ENCODE results near the gene PHTF2.
"Not testable (repeated sequence)": the region's sequence is repeated elsewhere in the genome, so short reads cannot be mapped to it uniquely, and the experiment has no call there.

PHTF2 gene

DNA sequence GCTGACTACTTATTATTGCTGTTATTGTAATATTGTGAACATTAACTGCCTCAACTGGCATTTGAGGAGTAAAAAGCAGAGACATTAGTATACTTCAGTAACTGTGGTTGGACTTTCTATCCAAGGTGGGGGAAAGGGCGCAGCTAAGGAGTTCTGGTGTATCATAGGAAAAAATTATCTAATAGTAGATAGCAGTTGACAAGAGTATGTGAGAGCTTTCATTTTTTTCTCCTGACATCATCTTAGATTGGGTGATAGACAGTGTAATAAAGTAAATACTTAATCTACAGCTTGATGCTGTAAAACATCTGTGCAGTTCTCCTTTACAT is 68.9 kb downstream of the PHTF2 start:
- peaks cover 6% of the 10 kb centered on the region for H3K9me3 Mint-ChIP-seq
- H3K27me3 Mint-ChIP-seq, result no peaks in the 10 kb centered on the region
- H3K27ac Mint-ChIP-seq, result no peak overlapping the region

GRCh38 chr7:77872256-77872655 is 73.7 kb downstream of the PHTF2 start:
- H3K4me3 Mint-ChIP-seq, H3K27me3 Mint-ChIP-seq, ATAC-seq, H3K9me3 Mint-ChIP-seq: not testable (repeated sequence)
- Mint-ChIP-seq H3K27ac (peak overlapping the region; percentile 6), H3K4me1 (peaks cover 50% of the 10 kb centered on the region), H3K36me3 (peaks cover 26% of the 10 kb centered on the region)

More for the DNA sequence above, 68.9 kb downstream of the PHTF2 start:
- ATAC-seq, result no peak
- Mint-ChIP-seq H3K4me3 (no peak overlapping the region), H3K4me1 (peaks cover 61% of the 10 kb centered on the region), H3K36me3 (peaks cover 23% of the 10 kb centered on the region)

DNA sequence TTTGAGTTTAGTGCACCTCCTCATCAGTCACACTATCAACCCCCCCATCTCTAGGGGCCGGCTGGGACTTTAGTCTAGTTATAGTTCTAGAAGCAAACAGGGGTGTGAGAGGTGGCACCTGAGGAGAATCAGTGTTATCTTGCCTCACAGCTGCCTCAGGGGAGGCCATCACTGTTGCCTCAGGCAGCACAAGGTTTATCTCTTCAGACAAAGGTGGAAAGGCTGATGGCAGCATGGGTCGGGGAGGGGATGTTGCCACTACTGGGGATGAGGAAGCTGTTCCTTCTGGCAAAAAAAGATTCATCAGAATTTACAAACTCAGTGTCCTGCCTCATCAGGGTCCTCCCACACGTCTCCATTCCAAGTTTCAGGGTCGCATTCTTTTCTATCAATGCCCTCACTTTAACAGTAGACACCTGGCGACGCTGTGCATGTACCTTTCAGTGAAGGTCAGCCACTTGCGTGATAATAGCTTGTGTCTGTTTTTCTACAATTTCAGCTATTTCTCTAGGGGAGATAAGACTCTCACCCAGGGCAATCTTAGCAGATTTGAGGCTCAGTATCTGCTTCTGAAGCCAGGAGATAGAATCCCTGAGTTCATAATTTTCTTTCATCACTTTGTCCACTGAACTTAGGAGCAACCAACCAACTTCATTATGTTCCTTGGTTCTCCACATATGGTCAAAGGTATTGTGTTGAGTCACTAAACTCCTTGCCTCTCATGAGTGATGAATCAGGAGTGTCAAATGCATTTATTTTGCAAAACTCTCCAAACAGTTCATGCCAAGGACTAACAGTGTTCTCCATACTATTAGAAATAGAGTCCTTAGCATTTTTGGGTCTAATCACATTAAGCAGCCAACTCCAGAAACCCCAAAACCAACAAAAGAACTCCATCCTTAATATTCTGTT is 75.1 kb downstream of the PHTF2 start:
- not testable (repeated sequence) for ATAC-seq, H3K27ac Mint-ChIP-seq, H3K27me3 Mint-ChIP-seq, H3K9me3 Mint-ChIP-seq, H3K4me3 Mint-ChIP-seq
- H3K4me1 Mint-ChIP-seq, result peaks cover 55% of the 10 kb centered on the region
- peaks cover 34% of the 10 kb centered on the region for H3K36me3 Mint-ChIP-seq

DNA sequence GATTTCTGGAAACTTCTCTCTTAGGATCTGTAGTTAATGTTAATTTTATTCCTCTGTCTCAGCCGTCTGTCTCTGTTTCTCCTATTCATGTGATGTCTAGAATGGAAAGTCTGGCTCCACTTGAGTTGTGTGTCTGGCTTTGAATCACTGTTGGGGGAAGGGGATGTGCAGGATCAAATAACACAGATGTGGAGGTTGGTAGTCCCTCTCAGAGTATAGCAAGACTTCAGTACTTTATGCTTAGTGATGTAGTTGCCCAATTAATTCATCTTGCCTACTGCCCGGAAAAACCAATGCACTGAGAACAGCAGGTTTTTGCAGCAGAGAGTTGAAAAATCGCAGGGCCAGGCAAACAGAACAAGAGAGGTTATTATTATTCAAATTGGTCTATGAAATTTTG is 79.2 kb downstream of the PHTF2 start:
- H3K9me3 Mint-ChIP-seq, result no peaks in the 10 kb centered on the region
- H3K4me3 Mint-ChIP-seq, result no peak overlapping the region
- H3K36me3 Mint-ChIP-seq, result peaks cover 37% of the 10 kb centered on the region
- H3K4me1 Mint-ChIP-seq, result peaks cover 63% of the 10 kb centered on the region
- no peak overlapping the region for H3K27ac Mint-ChIP-seq
- ATAC-seq, result no peak
- H3K27me3 Mint-ChIP-seq, result no peaks in the 10 kb centered on the region

- peaks cover 37% of the 10 kb centered on the region for H3K36me3 Mint-ChIP-seq
- peaks cover 60% of the 10 kb centered on the region for H3K4me1 Mint-ChIP-seq
- no peak for ATAC-seq
- H3K4me3 Mint-ChIP-seq, result no peak overlapping the region
- H3K9me3 Mint-ChIP-seq, result no peaks in the 10 kb centered on the region
- no peaks in the 10 kb centered on the region for H3K27me3 Mint-ChIP-seq
- no peak overlapping the region for H3K27ac Mint-ChIP-seq
Measured at GRCh38 chr7:77878500-77878899, 79.9 kb downstream of the PHTF2 start.

DNA sequence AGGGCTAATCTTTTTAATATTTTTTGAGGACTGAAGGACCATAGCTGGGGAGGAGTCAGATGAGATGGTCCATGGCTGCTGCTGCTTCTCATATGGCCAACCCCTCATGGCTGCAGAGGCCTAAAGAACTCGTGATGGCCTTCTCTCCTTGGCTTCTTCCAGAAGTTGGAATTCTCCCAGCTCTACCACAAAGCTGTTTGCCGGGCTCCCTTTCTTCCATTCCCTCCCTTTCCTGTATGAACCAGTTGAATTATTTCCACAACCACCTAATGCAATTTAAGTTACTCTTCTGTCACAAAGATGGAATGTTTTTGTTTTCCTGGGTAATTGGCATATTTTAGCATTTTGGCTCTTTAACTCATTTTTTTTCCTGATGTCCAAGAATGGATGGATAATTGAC is 80.7 kb downstream of the PHTF2 start:
- no peak for ATAC-seq
- no peak overlapping the region for H3K4me3 Mint-ChIP-seq
- H3K9me3 Mint-ChIP-seq, result no peaks in the 10 kb centered on the region
- H3K36me3 Mint-ChIP-seq, result peaks cover 37% of the 10 kb centered on the region
- no peaks in the 10 kb centered on the region for H3K27me3 Mint-ChIP-seq
- H3K4me1 Mint-ChIP-seq, result peaks cover 62% of the 10 kb centered on the region
- no peak overlapping the region for H3K27ac Mint-ChIP-seq

GRCh38 chr7:77881871-77882270 is 83.3 kb downstream of the PHTF2 start:
- Mint-ChIP-seq H3K27ac (no peak overlapping the region), H3K9me3 (no peaks in the 10 kb centered on the region), H3K4me3 (no peak overlapping the region), H3K36me3 (peaks cover 42% of the 10 kb centered on the region), H3K27me3 (no peaks in the 10 kb centered on the region), H3K4me1 (peaks cover 64% of the 10 kb centered on the region)
- no peak for ATAC-seq

DNA sequence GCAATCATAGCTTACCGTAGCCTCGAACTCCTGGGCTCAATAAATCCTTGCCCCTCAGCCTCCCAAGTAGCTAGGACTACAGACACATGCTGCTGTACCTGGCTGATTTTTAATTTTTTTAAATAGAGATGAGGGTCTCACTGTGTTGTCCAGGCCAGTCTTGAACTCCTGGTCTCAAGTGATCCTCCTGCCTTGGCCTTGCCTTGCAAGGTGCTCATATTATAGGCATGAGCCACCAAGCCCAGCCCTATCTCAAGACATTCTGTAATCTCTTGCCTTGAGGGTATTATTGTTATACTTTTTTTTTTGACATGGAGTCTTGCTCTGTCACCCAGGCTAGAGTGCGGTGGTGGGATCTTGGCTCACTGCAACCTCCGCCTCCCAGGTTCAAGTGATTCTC is 86.6 kb downstream of the PHTF2 start:
- Mint-ChIP-seq H3K9me3 (no peaks in the 10 kb centered on the region), H3K4me1 (peaks cover 77% of the 10 kb centered on the region), H3K27ac (peak overlapping the region; percentile 63), H3K4me3 (no peak overlapping the region), H3K36me3 (peaks cover 51% of the 10 kb centered on the region), H3K27me3 (no peaks in the 10 kb centered on the region)
- no peak for ATAC-seq

GRCh38 chr7:77887567-77887966 is 89.0 kb downstream of the PHTF2 start:
- H3K4me3 Mint-ChIP-seq, result no peak overlapping the region
- H3K9me3 Mint-ChIP-seq, result no peaks in the 10 kb centered on the region
- H3K27me3 Mint-ChIP-seq, result no peaks in the 10 kb centered on the region
- H3K36me3 Mint-ChIP-seq, result peaks cover 34% of the 10 kb centered on the region
- peak overlapping the region; percentile 63 for H3K27ac Mint-ChIP-seq
- peaks cover 67% of the 10 kb centered on the region for H3K4me1 Mint-ChIP-seq
- ATAC-seq, result peak; percentile 50

DNA sequence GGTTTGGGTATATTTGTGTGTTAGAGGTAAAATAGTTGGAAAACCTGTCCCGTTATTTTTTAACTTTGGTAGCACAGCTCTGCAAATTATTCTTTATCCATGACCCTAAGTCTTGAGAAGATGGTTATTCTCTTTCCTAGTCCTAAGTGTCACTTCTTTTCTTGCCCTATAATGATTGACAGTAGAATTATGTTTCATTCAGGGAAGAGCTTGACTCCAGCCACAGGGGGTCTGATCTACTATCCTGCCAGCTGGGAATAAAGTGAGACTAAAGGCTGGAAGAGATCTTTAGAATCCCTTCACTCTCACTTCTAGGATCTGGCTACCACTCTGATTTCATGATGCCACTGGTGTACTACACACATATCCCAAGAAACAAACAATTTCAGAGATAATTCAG is 90.4 kb downstream of the PHTF2 start:
- Mint-ChIP-seq H3K4me3 (no peak overlapping the region), H3K27me3 (no peaks in the 10 kb centered on the region), H3K27ac (peak overlapping the region; percentile 69), H3K9me3 (no peaks in the 10 kb centered on the region), H3K4me1 (peaks cover 57% of the 10 kb centered on the region), H3K36me3 (peaks cover 32% of the 10 kb centered on the region)
- no peak for ATAC-seq

DNA sequence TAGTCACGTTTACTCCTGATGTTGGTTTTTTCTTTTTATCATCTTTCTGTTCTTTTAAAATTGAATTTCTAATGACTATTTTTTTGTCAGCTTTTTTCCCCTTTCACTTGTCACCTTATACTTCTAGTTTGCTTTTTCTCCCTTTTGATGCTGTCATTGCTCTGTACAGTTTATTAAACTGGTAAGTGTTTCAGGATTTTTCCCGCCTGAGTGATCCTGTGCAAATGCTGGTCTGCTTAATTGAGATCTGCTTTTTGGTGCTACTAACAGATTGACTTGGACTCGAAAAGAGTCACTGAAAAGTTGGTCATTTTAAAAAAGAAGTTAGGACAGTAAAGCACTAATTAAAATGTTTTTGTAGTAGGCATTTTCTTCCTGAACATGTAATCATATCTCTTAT is 95.2 kb downstream of the PHTF2 start:
- Mint-ChIP-seq H3K27me3 (no peaks in the 10 kb centered on the region), H3K36me3 (peaks cover 11% of the 10 kb centered on the region), H3K27ac (no peak overlapping the region), H3K4me3 (no peak overlapping the region), H3K4me1 (peaks cover 22% of the 10 kb centered on the region), H3K9me3 (no peaks in the 10 kb centered on the region)
- ATAC-seq, result no peak

DNA sequence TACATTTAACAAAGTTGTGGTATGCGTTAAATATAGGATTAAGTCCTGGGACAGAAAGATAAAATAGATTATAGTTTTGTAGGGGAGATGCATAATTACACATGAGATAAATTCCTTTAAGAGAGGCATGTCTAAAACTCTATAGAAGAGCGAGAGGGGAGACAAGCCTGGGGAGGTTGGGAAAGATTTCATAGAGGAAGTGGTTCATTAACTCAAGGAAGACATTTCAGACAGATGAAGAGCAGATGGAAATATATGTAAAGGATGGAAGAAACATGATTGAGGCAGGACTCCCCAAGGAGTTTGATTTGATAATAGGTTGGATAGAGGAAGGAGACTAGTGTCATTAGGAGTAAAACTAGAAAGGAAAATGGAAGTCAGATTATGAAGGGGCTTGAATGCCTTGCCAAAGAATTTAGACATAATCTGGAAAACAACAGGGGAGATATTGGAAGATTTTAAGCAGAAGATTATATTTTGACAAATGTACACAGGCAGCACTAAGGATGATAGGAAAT is 96.1 kb downstream of the PHTF2 start:
- no peak overlapping the region for H3K27ac Mint-ChIP-seq
- no peak for ATAC-seq
- no peak overlapping the region for H3K4me3 Mint-ChIP-seq
- H3K4me1 Mint-ChIP-seq, result peaks cover 18% of the 10 kb centered on the region
- peaks cover 5% of the 10 kb centered on the region for H3K36me3 Mint-ChIP-seq
- H3K9me3 Mint-ChIP-seq, result no peaks in the 10 kb centered on the region
- H3K27me3 Mint-ChIP-seq, result no peaks in the 10 kb centered on the region

- Mint-ChIP-seq H3K27me3 (no peaks in the 10 kb centered on the region), H3K27ac (no peak overlapping the region), H3K4me1 (peaks cover 19% of the 10 kb centered on the region), H3K36me3 (no peaks in the 10 kb centered on the region), H3K4me3 (no peak overlapping the region), H3K9me3 (no peaks in the 10 kb centered on the region)
- ATAC-seq, result no peak
Measured at GRCh38 chr7:77895905-77896304, 97.3 kb downstream of the PHTF2 start.

- H3K36me3 Mint-ChIP-seq, result no peaks in the 10 kb centered on the region
- H3K27ac Mint-ChIP-seq, result no peak overlapping the region
- ATAC-seq, result no peak
- no peak overlapping the region for H3K4me3 Mint-ChIP-seq
- no peaks in the 10 kb centered on the region for H3K27me3 Mint-ChIP-seq
- no peaks in the 10 kb centered on the region for H3K9me3 Mint-ChIP-seq
- H3K4me1 Mint-ChIP-seq, result peaks cover 8% of the 10 kb centered on the region
Measured at GRCh38 chr7:77897004-77897547, 98.5 kb downstream of the PHTF2 start.

GRCh38 chr7:77899516-77899915 is 100.9 kb downstream of the PHTF2 start:
- no peaks in the 10 kb centered on the region for H3K9me3 Mint-ChIP-seq
- ATAC-seq, result no peak
- no peaks in the 10 kb centered on the region for H3K27me3 Mint-ChIP-seq
- peak overlapping the region; percentile 30 for H3K27ac Mint-ChIP-seq
- H3K36me3 Mint-ChIP-seq, result no peaks in the 10 kb centered on the region
- H3K4me1 Mint-ChIP-seq, result peaks cover 21% of the 10 kb centered on the region
- no peak overlapping the region for H3K4me3 Mint-ChIP-seq

DNA sequence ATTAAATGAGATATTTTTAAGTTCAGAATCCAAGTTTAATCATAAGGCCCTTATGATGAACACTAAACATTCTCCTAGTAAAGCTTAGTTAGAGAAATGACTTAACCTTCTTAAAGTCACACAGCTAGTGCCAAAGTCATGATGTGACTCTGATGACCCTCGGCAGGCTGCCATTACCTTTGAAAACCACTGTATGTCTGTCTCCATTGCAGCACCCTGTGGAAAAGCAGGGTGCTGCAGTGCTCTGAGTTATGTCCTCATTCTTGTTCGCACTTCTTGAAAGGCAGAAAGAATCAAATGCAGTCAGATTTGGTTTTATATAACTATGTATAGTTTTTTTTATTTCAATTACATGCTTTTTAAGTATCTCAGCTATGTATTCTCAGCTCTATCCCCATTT is 105.0 kb downstream of the PHTF2 start:
- H3K36me3 Mint-ChIP-seq, result peaks cover 4% of the 10 kb centered on the region
- H3K27me3 Mint-ChIP-seq, result no peaks in the 10 kb centered on the region
- no peak overlapping the region for H3K4me3 Mint-ChIP-seq
- peaks cover 42% of the 10 kb centered on the region for H3K4me1 Mint-ChIP-seq
- no peaks in the 10 kb centered on the region for H3K9me3 Mint-ChIP-seq
- ATAC-seq, result peak; percentile 76
- H3K27ac Mint-ChIP-seq, result peak overlapping the region; percentile 57
